ENCODE measurements around the gene MST1R. TPM values are rescaled to one million over a fixed set of nuclear protein-coding genes. Genes with fewer than 3 reads are reported as not detected.

MST1R gene
- total and polyA plus RNA-seq, 7 donors: 1.2 to 106 (median 4.2) TPM

DNA sequence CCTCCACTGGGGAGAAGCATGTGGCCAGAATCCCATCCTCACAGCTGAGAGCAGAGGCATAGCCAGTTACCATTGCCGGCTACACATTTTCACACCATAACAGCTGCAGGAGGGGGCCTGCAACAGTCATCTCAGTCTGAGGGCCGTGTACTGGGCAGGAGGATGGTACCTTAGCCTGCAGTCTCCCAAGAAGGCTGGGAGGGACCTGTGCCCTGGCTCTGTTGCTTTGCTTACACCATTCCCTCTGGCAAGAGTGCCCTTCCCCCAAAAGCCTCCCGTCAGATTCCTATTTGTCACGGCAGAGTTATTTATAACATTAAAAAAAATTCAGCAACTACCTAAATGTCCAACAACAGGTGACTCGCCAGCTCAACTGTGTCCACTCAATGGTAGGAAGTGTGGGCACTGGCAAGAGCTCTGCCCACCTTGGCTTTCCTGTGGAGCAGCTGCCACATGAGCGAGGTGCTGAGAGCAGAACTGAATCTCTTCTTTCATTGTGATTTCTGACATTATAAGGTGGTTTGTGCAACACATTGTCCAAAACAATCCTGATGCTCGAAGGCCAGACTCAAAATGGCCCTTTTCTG is 38.4 kb downstream of the MST1R start:
- intact Hi-C loops (cut with DNase I): no loop called here
- no peak for TF ChIP-seq EP300 (IDR thresholded peaks at IDR 0.05)
- TF ChIP-seq, protein P1, sequence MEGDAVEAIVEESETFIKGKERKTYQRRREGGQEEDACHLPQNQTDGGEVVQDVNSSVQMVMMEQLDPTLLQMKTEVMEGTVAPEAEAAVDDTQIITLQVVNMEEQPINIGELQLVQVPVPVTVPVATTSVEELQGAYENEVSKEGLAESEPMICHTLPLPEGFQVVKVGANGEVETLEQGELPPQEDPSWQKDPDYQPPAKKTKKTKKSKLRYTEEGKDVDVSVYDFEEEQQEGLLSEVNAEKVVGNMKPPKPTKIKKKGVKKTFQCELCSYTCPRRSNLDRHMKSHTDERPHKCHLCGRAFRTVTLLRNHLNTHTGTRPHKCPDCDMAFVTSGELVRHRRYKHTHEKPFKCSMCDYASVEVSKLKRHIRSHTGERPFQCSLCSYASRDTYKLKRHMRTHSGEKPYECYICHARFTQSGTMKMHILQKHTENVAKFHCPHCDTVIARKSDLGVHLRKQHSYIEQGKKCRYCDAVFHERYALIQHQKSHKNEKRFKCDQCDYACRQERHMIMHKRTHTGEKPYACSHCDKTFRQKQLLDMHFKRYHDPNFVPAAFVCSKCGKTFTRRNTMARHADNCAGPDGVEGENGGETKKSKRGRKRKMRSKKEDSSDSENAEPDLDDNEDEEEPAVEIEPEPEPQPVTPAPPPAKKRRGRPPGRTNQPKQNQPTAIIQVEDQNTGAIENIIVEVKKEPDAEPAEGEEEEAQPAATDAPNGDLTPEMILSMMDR (IDR thresholded peaks at IDR 0.05): no peak
- no peak for TF ChIP-seq POLR2A (IDR thresholded peaks at IDR 0.05)
- TF ChIP-seq POLR2AphosphoS5 (IDR thresholded peaks at IDR 0.05): no peak
- DNase-seq: no peak
- no peaks in the 10 kb centered on the region for H3K36me3 ChIP-seq
- no peak overlapping the region for H3K27ac ChIP-seq
- peaks cover 10 to 42% (median 26%) of the 10 kb centered on the region in 3 donors for H3K27me3 ChIP-seq
- H3K9me3 ChIP-seq: no peaks in the 10 kb centered on the region
- peaks cover 0 to 14% (median 13%) of the 10 kb centered on the region in 4 donors for H3K4me1 ChIP-seq
- WGBS, 2 donors: 44 to 67% methylated on average over 7 of the region's 7 CpGs
- no peak overlapping the region for H3K4me3 ChIP-seq

GRCh38 chr3:49864505-49864904 is 39.2 kb downstream of the MST1R start:
- no peaks in the 10 kb centered on the region for H3K9me3 ChIP-seq
- H3K27ac ChIP-seq: no peak overlapping the region
- H3K36me3 ChIP-seq: no peaks in the 10 kb centered on the region
- no peak for TF ChIP-seq POLR2AphosphoS5 (IDR thresholded peaks at IDR 0.05)
- 57 to 70% methylated on average over 5 of the region's 5 CpGs for WGBS, 2 donors
- no peak for DNase-seq
- peaks cover 0 to 8% (median 7%) of the 10 kb centered on the region in 4 donors for H3K4me1 ChIP-seq
- peaks cover 7 to 34% (median 18%) of the 10 kb centered on the region in 3 donors for H3K27me3 ChIP-seq
- intact Hi-C loops (cut with DNase I): no loop called here
- no peak overlapping the region for H3K4me3 ChIP-seq

DNA sequence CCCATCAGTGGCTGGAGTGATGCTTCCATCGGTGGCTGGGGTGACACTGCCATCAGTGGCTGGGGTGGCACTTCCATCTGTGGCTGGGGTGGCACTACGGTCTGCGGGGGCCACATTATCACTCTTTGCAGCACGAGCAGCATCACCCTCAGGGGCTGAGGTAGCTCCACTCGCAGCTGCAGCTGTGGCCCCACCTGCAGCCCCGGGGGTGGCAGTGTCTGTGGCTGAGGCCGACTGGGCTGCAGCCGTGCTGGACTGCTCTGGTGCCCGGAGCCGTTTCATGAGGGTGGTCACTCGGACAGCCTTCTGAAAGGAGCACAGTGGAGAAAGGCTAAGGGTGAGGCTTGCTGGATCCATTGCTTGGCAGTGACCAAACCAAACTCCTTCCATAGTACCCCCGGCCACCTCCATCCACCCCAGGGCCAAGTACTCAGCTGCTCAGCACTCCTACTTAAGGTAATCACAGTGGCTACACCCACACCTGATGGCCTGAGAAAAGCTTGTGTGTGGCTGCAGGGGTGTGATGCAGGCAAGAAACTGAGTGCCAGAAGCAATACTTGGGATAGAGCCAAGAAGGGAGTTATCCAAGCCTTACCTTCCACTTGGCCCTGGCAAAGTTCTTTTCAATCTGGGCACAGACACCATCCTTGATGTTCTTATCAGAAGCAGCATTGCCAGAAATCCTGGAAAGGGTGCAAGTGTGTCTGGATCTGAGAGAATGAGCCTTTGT is 43.9 kb downstream of the MST1R start:
- Histone ChIP-seq H3K9me3 (no peaks in the 10 kb centered on the region), H3K36me3 (no peaks in the 10 kb centered on the region), H3K4me3 (no peak overlapping the region), H3K27me3 (peaks cover 0 to 5% (median 0%) of the 10 kb centered on the region in 3 donors), H3K27ac (no peak overlapping the region), H3K4me1 (peaks cover 0 to 16% (median 11%) of the 10 kb centered on the region in 4 donors)
- TF ChIP-seq POLR2A (IDR thresholded peaks at IDR 0.05) (no peak), EP300 (IDR thresholded peaks at IDR 0.05) (no peak), POLR2AphosphoS5 (IDR thresholded peaks at IDR 0.05) (no peak)
- TF ChIP-seq, protein P1 (IDR thresholded peaks at IDR 0.05): no peak
- 87 to 88% methylated on average over 12 of the region's 12 CpGs for WGBS, 2 donors
- DNase-seq: no peak
- intact Hi-C loops (cut with DNase I): loop anchor here (5.0 kb wide), 1 partner anchor 68 kb away; the partner anchor contains the start of gene MON1A

GRCh38 chr3:49856181-49857005 is 47.3 kb downstream of the MST1R start, which contains the start of gene TRAIP:
Gene TRAIP (minus strand): TSS chr3:49856564. CDS start chr3:49856453, 111 bp downstream.
- peak within 1 kb of the TSS; percentile 78 to 88 (median 82) for H3K27ac ChIP-seq
- DNase-seq: peak; percentile 97
- peaks cover 0 to 16% (median 11%) of the 10 kb centered on the region in 4 donors for H3K4me1 ChIP-seq
- H3K27me3 ChIP-seq: no peaks in the 10 kb centered on the region
- no peaks in the 10 kb centered on the region for H3K36me3 ChIP-seq
- TF ChIP-seq, protein P1 (IDR thresholded peaks at IDR 0.05): no peak
- TF ChIP-seq POLR2A (IDR thresholded peaks at IDR 0.05) (peak in 1 of 2 donors; percentile 21), EP300 (IDR thresholded peaks at IDR 0.05) (no peak), POLR2AphosphoS5 (IDR thresholded peaks at IDR 0.05) (peak; percentile 52 to 86 (median 73))
- no peaks in the 10 kb centered on the region for H3K9me3 ChIP-seq
- 4 to 5% methylated on average over 52 of the region's 52 CpGs for WGBS, 2 donors
- intact Hi-C loops (cut with DNase I): loop anchor here (5.0 kb wide), 1 partner anchor 71 kb away; the partner anchor contains the start of gene MON1A
- peak within 1 kb of the TSS; percentile 32 to 59 (median 54) for H3K4me3 ChIP-seq

Data from sigmoid colon (tissue), 7 donors.